HG02938 (cell line): ENCODE results near the gene KRTAP9-4.
"Not testable (repeated sequence)": the region's sequence is repeated elsewhere in the genome, so short reads cannot be mapped to it uniquely, and the experiment has no call there.

Experiments
- ATAC-seq: cut with Tn5 transposase; IDR thresholded peaks from one replicate; pipeline ENCODE4 v1.9.1; 2021; ENCODE audit warnings: mild to moderate bottlenecking, moderate library complexity; ENCODE audit not compliant: unreplicated experiment

KRTAP9-4 gene

DNA sequence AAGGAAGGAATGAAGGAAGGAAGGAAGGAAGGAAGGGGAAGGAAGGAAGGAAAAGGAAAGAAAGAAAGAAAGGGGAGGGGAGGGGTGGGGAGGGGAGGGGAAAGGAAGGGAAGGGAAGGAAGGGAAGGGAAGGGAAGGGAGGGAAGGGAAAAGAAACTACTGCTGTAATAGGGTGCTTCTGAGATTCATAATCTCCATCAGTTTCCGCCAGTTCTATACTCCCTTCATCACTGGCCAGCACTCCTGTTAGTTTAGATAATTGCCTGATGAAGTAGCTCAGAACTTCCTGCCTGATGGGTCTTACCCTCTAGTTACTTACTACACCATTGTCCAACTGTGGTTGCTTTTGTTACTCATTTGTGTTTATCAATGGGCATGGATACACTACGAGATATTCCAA, 13.7 kb downstream of the KRTAP9-4 start:
- ATAC-seq: no peak

DNA sequence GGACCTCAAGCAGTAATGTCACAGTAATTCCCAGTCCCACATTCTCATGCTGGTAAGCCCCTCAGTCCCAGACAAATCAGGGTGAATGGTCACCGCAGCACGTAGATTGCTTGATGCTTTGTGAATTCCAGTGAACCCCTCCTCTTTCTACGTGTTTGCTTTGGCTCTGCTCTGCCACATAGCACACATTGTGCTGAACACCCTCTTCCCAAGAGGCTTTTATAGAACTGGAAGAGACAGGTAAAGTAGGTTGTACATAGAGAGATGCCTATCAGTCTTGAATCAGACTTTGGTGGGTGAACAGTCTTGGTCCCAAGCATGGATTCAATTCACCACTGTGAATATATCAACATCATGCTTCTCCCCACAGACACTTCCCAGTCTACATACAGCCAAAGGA, 15.1 kb downstream of the KRTAP9-4 start:
- no peak for ATAC-seq

DNA sequence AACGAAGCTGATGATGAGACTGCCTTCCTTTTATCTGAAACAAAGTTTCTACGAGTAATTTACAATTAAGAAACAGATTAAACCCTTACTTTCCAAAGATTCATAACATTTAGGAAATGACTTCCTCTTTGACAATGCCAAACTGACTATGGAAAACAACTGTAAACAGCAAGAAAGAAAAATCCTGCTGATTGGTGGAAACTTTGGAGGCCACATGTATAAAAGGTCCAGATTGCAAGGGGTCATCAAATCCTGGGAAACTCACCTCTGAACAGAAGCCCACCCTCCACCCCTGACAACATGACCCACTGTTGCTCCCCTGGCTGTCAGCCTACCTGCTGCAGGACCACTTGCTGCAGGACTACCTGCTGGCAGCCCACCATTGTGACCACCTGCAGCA, 15.6 kb downstream of the KRTAP9-4 start, which contains the start of gene KRTAP9-6:
Gene KRTAP9-6 (plus strand): TSS at position 301 of the 400 bp plus-strand sequence. CDS start 0 bp downstream, at position 301.
- no peak for ATAC-seq

DNA sequence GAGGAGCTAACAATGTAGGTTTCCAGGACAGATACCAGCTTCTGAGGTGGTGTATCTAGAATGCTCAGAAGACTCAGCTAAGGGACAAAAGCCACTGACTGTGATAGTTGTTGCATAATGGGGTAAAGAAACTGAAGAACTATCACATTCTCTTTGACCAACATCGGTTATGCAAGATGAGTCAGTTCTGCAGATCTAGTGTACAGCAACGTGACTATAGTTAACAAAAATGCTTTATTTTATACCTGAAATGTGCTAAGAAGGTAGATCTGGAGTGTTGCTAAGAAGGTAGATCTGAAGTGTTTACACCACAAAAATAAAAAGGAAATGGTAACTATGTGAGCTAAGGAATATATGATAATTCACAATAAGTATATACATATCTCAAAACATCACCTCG, 18.2 kb downstream of the KRTAP9-4 start:
- ATAC-seq: no peak

DNA sequence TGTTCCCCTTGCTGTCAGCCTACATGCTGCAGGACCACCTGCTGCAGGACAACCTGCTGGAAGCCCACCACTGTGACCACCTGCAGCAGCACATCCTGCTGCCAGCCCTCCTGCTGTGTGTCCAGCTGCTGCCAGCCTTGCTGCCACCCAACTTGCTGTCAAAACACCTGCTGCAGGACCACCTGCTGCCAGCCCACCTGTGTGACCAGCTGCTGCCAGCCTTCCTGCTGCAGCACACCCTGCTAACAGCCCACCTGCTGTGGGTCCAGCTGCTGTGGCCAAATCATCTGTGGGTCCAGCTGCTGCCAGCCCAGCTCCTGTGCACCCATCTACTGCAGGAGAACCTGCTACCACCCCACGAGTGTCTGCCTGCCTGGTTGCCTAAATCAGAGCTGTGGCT, 21.8 kb downstream of the KRTAP9-4 start:
- not testable (repeated sequence) for ATAC-seq

DNA sequence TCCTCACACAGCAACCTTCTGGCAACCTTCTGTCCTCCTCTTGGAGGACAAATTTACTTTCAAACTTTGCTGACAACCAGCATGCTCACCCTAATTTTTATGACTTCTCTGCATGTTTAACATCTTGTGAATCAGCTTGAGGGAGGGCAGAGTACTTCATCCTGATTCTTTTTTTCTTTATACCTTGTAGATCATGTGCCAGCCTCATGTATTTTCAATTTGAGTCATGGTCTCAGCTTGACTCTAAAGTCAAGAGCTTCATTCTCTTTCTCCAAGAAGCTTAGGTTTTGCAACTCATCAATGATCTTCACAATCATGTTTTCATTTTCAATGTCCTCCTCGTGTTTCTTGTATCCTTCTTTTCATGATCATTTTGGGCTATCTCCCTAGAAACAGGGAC, 22.4 kb downstream of the KRTAP9-4 start:
- ATAC-seq: no peak

DNA sequence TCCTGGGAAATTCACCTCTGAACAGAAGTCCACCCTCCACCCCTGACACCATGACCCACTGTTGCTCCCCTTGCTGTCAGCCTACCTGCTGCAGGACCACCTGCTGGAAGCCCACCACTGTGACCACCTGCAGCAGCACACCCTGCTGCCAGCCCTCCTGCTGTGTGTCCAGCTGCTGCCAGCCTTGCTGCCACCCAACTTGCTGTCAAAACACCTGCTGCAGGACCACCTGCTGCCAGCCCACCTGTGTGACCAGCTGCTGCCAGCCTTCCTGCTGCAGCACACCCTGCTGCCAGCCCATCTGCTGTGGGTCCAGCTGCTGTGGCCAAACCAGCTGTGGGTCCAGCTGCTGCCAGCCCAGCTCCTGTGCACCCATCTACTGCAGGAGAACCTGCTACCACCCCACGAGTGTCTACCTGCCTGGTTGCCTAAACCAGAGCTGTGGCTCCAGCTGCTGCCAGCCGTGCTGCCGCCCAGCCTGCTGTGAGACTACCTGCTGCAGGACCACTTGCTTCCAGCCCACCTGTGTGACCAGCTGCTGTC, 26.2 kb downstream of the KRTAP9-4 start, which contains the start of gene KRTAP9-7:
Gene KRTAP9-7 (plus strand): TSS at position 51 of the 543 bp plus-strand sequence. CDS start 0 bp downstream, at position 51.
- not testable (repeated sequence) for ATAC-seq

DNA sequence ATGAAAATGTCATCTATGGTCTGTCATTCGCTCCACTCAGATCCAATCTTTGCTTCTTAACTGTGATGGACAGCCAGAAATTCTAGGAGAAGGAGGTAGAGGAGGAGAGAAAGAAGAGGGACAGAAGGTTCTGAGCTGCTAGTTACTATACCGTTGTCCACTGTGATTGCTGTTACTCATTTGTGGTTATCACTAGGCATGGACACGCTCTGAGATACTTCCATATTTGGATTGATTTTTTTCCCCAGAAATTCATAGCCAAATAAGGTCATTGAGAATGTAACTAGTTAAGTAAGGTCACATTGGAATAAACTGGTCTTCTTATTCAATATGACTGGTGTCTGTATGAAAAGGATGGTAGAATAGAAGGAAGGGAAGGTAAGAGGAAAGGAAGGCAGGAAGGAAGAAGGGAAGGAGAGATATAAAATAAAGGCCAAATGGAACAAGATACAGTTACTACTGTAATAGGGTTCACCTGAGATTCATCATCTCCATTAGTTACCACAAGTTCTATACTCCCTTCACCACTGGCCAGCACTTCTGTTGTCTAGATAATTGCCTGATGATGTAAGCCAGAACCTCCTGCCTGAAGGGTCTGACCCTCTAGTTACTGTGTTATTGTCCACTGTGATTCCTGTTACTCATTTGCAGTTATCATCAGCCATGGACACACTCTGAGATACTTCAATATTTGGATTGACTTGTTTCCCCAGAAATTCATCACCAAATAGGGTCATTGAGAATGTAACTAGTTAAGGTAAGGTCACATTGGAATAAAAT, 28.9 kb downstream of the KRTAP9-4 start:
- no peak for ATAC-seq

DNA sequence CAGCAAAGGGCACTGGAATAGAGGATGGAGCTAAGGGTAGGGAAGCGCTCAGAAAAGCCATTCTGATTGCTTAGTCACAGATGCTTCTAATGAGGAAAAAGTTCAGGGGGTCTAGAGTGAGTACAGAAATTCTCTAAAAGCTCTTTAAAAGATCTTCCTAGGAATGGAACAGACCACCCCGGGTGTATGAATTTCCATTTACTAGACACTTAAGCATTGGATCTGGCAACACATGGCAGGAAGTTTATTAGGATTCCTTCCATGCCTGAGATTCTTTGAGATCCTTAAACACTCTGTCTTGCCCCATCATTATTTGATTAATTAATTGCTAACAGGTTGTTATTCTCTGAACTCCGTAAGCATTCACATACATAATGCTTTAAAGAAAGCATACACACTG, 34.6 kb downstream of the KRTAP9-4 start:
- ATAC-seq: no peak

DNA sequence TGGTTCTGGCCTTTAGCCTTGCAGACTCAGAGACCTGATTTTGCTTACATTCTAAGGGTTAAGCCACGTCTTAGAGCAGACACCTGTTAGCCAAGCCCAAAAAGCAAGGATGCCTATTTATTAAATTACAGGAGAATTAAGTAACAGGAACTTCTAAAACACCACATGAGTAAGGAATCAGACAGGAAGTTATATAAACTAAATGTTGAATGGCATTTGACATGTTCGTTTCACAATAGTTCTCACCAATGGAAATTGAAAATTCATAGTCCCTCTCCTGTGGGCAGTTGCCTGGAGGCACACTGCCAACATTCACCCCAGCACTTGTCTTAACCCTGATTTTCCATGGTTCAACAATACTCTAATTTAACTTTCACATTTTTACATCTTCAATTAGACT, 35.1 kb downstream of the KRTAP9-4 start:
- ATAC-seq: no peak

DNA sequence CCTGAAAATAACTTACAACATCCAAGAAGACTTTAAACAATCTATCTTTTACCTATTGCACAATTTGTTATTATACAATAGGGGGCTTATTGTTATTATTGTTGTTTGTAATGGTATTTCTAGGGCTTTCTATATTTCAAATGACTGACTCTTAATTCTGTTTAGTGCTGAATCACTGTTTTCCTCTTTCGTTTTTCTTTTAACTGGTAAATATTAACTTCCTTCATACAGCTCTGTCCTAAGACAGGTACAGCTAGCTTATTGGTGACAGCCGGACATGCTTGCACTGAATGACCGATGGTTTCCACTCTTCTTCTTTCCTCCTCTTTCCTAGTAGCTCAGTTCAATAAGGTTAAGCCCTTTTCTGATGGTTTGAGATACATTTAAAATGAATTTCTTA, 37.6 kb downstream of the KRTAP9-4 start:
- no peak for ATAC-seq

DNA sequence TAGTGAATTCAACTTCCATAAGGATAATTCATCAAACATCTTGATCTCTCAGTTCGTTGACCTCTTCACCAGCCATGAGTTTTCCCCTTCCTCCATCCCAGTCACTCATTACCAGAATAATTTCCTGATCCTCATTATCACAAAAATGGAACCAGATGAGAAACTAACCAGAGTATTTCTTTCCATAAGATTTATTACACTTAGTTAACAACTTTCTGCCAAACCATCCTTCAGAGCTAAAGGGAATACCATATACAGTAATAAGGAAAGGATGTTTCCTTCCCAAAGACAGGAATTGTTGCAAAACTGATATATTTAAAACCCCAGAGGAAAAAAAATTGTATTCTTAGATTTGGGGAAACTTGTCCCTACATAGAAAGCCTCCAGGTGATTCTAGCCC, 44.5 kb downstream of the KRTAP9-4 start:
- ATAC-seq: no peak

DNA sequence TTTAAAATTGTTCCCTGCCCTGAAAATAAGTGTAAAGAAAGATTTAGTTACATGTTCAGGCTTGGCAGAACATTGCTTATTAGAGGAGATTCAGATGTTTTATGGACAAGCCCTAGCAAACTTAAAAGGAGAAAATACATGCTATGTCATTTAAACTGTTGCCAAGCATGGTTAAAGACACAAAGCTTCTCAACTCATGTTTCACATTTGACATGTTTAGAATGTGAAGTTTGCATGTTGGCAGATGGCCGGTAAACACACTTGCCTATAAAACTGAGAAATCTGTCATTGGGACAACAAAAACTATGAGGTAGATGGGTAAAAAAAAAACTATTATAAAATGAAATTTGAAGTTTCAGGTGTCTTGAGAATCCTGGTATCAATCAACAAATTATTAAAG, 47.4 kb downstream of the KRTAP9-4 start:
- ATAC-seq: no peak

DNA sequence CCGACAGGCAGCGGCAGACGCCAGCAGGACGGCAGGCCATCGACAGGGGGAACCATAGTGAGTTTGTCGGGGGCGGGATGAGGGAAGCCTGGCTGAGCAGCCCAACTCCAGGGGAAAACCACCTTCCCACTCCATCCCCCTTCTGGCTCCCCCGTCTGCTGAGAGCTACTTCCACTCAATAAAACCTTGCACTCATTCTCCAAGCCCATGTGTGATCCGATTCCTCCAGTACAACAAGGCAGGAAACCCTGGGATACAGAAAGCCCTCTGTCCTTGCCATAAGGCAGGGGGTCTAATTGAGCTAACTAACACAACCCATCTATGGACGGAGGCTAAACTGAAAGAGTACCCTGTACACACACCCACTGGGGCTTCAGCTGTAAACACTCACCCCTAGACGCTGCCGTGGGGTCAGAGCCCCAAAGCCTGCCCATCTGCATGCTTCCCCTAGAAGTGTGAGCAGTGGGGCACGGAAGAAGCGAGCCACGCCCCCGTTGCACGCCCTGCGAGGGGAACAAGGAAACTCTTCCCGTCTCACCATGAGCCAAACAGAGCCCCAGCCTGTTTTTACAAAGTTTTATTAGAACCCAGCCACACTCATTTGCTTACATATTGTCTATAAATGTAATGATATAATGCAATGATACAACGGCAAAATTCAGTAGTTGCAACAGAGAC, 49.1 kb downstream of the KRTAP9-4 start:
- no peak for ATAC-seq
